GM23338 (cell line): ENCODE measurements around the gene C11orf42. TPM values are rescaled to one million over a fixed set of nuclear protein-coding genes. Genes with fewer than 3 reads are reported as not detected.

Source experiments
- ATAC-seq: fragments of 200-7000 bp; cut with Tn5 transposase; 3 replicates; pipeline ENCODE4 v1.9.1; 2020
- DNase-seq: peaks from one replicate; pipeline ENCODE4 v3.0.0-alpha.2; 2015; ENCODE audit warnings: low spot score
- H2AFZ ChIP-seq: fragments of 200-600 bp; sonication (generic); 2 replicates; pipeline ENCODE4 v1.8.0; 2016; ENCODE audit warnings: antibody characterized with exemption, mild to moderate bottlenecking, moderate library complexity
- H3F3A ChIP-seq: fragments of 200-600 bp; sonication (generic); replicated peaks from 2 replicates; pipeline ENCODE4 v1.8.0; 2017; ENCODE audit warnings: antibody characterized with exemption, mixed run types, low read depth
- H3K27ac ChIP-seq: fragments of 200-600 bp; sonication (generic); 2 replicates; pipeline ENCODE4 v1.6.1; 2016; ENCODE audit warnings: low read depth
- H3K27me3 ChIP-seq: fragments of 200-600 bp; sonication (generic); 2 replicates; pipeline ENCODE4 v1.8.0; 2016; ENCODE audit warnings: mild to moderate bottlenecking, mixed run types, moderate library complexity; ENCODE audit not compliant: insufficient read depth
- H3K36me3 ChIP-seq: fragments of 200-600 bp; sonication (generic); 2 replicates; pipeline ENCODE4 v1.8.0; 2016; ENCODE audit warnings: mild to moderate bottlenecking; ENCODE audit not compliant: insufficient read depth
- H3K4me1 ChIP-seq: fragments of 200-600 bp; sonication (generic); 2 replicates; pipeline ENCODE4 v1.8.0; 2016; ENCODE audit warnings: mild to moderate bottlenecking, moderate library complexity; ENCODE audit not compliant: insufficient read depth
- H3K4me2 ChIP-seq: fragments of 200-600 bp; sonication (generic); 2 replicates; pipeline ENCODE4 v1.7.1; 2017; ENCODE audit warnings: mixed run types
- H3K4me3 ChIP-seq: fragments of 200-600 bp; sonication (generic); 2 replicates; pipeline ENCODE4 v1.6.1; 2016; ENCODE audit warnings: mixed run types
- H3K79me2 ChIP-seq: fragments of 200-600 bp; sonication (generic); replicated peaks from 2 replicates; pipeline ENCODE4 v1.8.0; 2017; ENCODE audit warnings: mild to moderate bottlenecking; ENCODE audit not compliant: insufficient read depth
- H3K9me2 ChIP-seq: fragments of 200-600 bp; sonication (generic); 2 replicates; pipeline ENCODE4 v1.8.0; 2017; ENCODE audit not compliant: insufficient read depth
- H4K20me1 ChIP-seq: fragments of 200-600 bp; sonication (generic); replicated peaks from 2 replicates; pipeline ENCODE4 v1.8.0; 2017; ENCODE audit warnings: mild to moderate bottlenecking; ENCODE audit not compliant: insufficient read depth
- H3K27ac Mint-ChIP-seq: 2 replicates; pipeline ENCODE4 v1.8.0; 2020; ENCODE audit warnings: inconsistent platforms, mild to moderate bottlenecking, moderate library complexity, mixed read lengths
- H3K27me3 Mint-ChIP-seq: 3 replicates; pipeline ENCODE4 v1.8.0; 2022; ENCODE audit warnings: low read depth, mild to moderate bottlenecking, moderate library complexity, mixed read lengths, inconsistent platforms; ENCODE audit not compliant: insufficient read depth, poor library complexity
- H3K36me3 Mint-ChIP-seq: 3 replicates; pipeline ENCODE4 v1.8.0; 2021; ENCODE audit warnings: low read depth, mild to moderate bottlenecking, inconsistent platforms, moderate library complexity, mixed read lengths
- H3K4me1 Mint-ChIP-seq: 3 replicates; pipeline ENCODE4 v1.8.0; 2020; ENCODE audit warnings: mild to moderate bottlenecking, inconsistent platforms, mixed read lengths
- H3K4me3 Mint-ChIP-seq: 3 replicates; pipeline ENCODE4 v1.8.0; 2021; ENCODE audit warnings: moderate library complexity, mild to moderate bottlenecking, inconsistent platforms, mixed read lengths
- H3K9me3 Mint-ChIP-seq: 3 replicates; pipeline ENCODE4 v1.8.0; 2020; ENCODE audit warnings: moderate library complexity, mild to moderate bottlenecking, inconsistent platforms, mixed read lengths
- CREB1 ChIP-seq: fragments of 250-450 bp; sonication (Bioruptor Pico); IDR thresholded peaks from 2 replicates; pipeline ENCODE4 v1.5.0; 2020; ENCODE audit warnings: low read depth, mild to moderate bottlenecking, moderate library complexity
- CTCF ChIP-seq, 2 experiments: fragments of 200-600 bp in 1 of 2; sonication (generic) in 1 of 2; conservative IDR thresholded peaks; 2 replicates each; pipeline versions ENCODE4 v1.5.1 to v1.6.1; 2016 to 2017; ENCODE audit warnings: antibody characterized with exemption in 2 of 2, low read depth in 2 of 2, mild to moderate bottlenecking in 2 of 2, moderate library complexity in 1 of 2
- ETS1 ChIP-seq: IDR thresholded peaks from 2 replicates; pipeline ENCODE4 v1.6.1; 2016; ENCODE audit warnings: antibody characterized with exemption
- EZH2 ChIP-seq: fragments of 200-600 bp; sonication (generic); IDR thresholded peaks from one replicate; pipeline ENCODE4 v1.8.0; 2017; ENCODE audit warnings: antibody characterized with exemption, mild to moderate bottlenecking, low read depth; ENCODE audit not compliant: unreplicated experiment
- EZH2phosphoT487 ChIP-seq: fragments of 200-600 bp; sonication (generic); IDR thresholded peaks from one replicate; pipeline ENCODE4 v1.8.1; 2018; ENCODE audit warnings: antibody characterized with exemption; ENCODE audit not compliant: unreplicated experiment
- JUNB ChIP-seq: IDR thresholded peaks from one replicate; pipeline ENCODE4 v1.6.1; 2016; ENCODE audit warnings: antibody characterized with exemption; ENCODE audit not compliant: unreplicated experiment
- NANOG ChIP-seq: IDR thresholded peaks from 2 replicates; pipeline ENCODE4 v1.6.1; 2016; ENCODE audit warnings: antibody characterized with exemption, borderline replicate concordance
- POLR2AphosphoS5 ChIP-seq: IDR thresholded peaks from 2 replicates; pipeline ENCODE4 v1.6.1; 2016; ENCODE audit warnings: antibody characterized with exemption, low read depth
- REST ChIP-seq: IDR thresholded peaks from one replicate; pipeline ENCODE4 v1.6.1; 2018; ENCODE audit warnings: antibody characterized with exemption; ENCODE audit not compliant: unreplicated experiment
- STAT1 ChIP-seq: IDR thresholded peaks from one replicate; pipeline ENCODE4 v1.6.1; 2016; ENCODE audit warnings: antibody characterized with exemption; ENCODE audit not compliant: unreplicated experiment
- ZNF114 ChIP-seq: fragments of 250-450 bp; sonication (Bioruptor Pico); IDR thresholded peaks from 2 replicates; pipeline ENCODE4 v1.5.0; 2020; ENCODE audit warnings: mild to moderate bottlenecking, moderate library complexity
- ZNF331 ChIP-seq: fragments of 250-450 bp; sonication (Bioruptor Pico); IDR thresholded peaks from 2 replicates; pipeline ENCODE4 v1.5.0; 2020; ENCODE audit warnings: low read depth, mild to moderate bottlenecking, moderate library complexity
- ZNF462 ChIP-seq: fragments of 250-450 bp; sonication (Bioruptor Pico); IDR thresholded peaks from 2 replicates; pipeline ENCODE4 v1.5.0; 2020; ENCODE audit warnings: mild to moderate bottlenecking, moderate library complexity
- polyA plus RNA-seq: library from polyadenylated mRNA; unstranded; fragments of >200 nt; fragmentation: Nextera tagmentation; extraction: Ambion mirVana; gene quantifications from 2 replicates; pipeline ENCODE4 v1.2.1, GENCODE V29; 2016
- total RNA-seq: library from RNA; depleted of rRNA; stranded (reverse); fragments of >200 nt; shearing (Covaris generic); gene quantifications from 2 replicates; pipeline ENCODE4 v1.2.3, GENCODE V29; 2014

C11orf42 gene
- total and polyA plus RNA-seq, 2 experiments from 2014 or later, result not detected

GRCh38 chr11:6229911-6230310 is 24.6 kb downstream of the C11orf42 start:
- Histone ChIP-seq H3K9me2 (no peaks in the 10 kb centered on the region), H3F3A (no peaks in the 10 kb centered on the region), H3K27ac (no peak overlapping the region), H3K27me3 (no peaks in the 10 kb centered on the region), H3K4me2 (no peak overlapping the region), H3K36me3 (no peaks in the 10 kb centered on the region), H3K4me3 (no peak overlapping the region), H3K79me2 (peaks cover 76% of the 10 kb centered on the region), H4K20me1 (peaks cover 55% of the 10 kb centered on the region), H3K4me1 (peaks cover 3% of the 10 kb centered on the region), H2AFZ (no peak overlapping the region)
- H3K36me3 Mint-ChIP-seq, result no peaks in the 10 kb centered on the region
- H3K27me3 Mint-ChIP-seq, result peaks cover under 1% of the 10 kb centered on the region
- no peak overlapping the region for H3K27ac Mint-ChIP-seq
- ATAC-seq (no peak), DNase-seq (no peak)
- no peak overlapping the region for H3K4me3 Mint-ChIP-seq
- H3K4me1 Mint-ChIP-seq, result peaks cover 9% of the 10 kb centered on the region; the same call in 2 of the 3 replicates
- no peak for TF ChIP-seq CTCF (conservative IDR thresholded peaks at IDR 0.05; ENCODE audit: low read depth in 2 of 2)
- TF ChIP-seq EZH2phosphoT487, result no peak
- TF ChIP-seq ZNF462 (CRISPR knock-in tag), result no peak
- no peak for TF ChIP-seq REST
- TF ChIP-seq ETS1, result no peak
- no peak for TF ChIP-seq ZNF114 (CRISPR knock-in tag)
- TF ChIP-seq STAT1, result no peak
- TF ChIP-seq POLR2AphosphoS5, result no peak
- TF ChIP-seq EZH2, result no peak
- no peak for TF ChIP-seq NANOG
- no peak for TF ChIP-seq CREB1 (CRISPR knock-in tag)
- TF ChIP-seq ZNF331, result no peak
- no peak for TF ChIP-seq JUNB
- no peaks in the 10 kb centered on the region for H3K9me3 Mint-ChIP-seq
